Measurements from ENCODE around the gene AP2B1.

- TF ChIP-seq CTCF (conservative IDR thresholded peaks at IDR 0.05; ENCODE audit: low read length) (no peak), EZH2phosphoT487 (IDR thresholded peaks at IDR 0.05; ENCODE audit: borderline replicate concordance, low read depth, low read length) (no peak)
Observed at GRCh38 chr17:35641032-35641431, 53.9 kb downstream of the AP2B1 start.
